ENCODE results near the gene SAMD8.
"Not testable (repeated sequence)": the region's sequence is repeated elsewhere in the genome, so short reads cannot be mapped to it uniquely, and the experiment has no call there.

SAMD8 gene

DNA sequence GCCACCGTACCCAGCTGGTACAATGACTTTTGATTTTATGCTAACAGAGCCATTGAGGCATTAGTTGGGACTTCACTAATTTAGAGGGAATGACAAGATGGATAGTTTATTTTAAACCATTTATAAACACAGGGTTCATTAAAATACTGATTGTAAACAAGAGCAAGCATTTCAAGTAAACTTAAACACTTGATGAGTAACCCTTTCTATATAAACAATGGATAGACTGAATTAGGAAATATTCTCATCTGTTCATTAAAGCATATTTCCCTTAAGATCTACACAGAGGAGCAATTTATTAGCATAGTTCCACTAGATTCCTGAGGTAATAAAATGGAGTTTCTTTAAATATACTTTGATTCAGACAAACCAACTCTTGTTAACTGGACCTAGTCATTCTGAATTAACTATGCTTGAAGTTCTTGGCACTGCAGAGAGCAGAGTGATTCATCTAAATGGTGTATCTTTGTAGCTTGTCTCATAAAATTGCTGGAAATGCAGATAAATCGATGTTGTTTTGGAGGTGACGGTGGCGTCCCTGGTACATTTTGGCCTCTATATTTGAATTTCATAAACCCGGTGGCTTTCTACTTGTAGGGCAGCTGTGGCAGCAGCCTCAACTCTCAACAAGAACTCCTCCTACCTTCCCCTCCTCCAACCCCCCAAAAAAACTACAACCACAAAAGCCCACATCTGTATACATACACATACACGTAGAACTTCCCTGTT, 83.7 kb downstream of the SAMD8 start:
- no peak for DNase-seq (ENCODE audit: low read depth)

DNA sequence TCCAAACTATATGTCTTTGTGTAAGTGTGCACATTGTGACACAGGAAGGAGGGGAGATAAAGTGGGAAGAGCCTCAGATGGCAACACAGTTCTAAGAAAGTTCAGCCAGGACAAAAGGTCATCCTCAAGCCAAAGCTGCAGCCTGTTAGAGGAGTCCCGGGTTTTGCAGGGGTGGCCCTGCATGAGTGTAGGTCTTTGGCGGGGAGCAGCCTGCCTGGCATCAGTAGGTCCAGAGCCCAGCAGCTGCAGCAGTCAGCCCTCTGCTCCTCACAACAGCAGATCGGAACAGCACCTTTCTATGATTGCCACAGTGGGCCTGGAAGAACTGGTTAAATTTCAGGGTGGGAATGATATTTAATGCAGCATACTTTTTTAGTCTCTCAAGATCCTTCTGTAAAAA, 85.6 kb downstream of the SAMD8 start:
- no peak for DNase-seq (ENCODE audit: low read depth)

- DNase-seq (ENCODE audit: low read depth), result no peak
Observed at GRCh38 chr10:75197906-75198305, 86.5 kb downstream of the SAMD8 start.

DNA sequence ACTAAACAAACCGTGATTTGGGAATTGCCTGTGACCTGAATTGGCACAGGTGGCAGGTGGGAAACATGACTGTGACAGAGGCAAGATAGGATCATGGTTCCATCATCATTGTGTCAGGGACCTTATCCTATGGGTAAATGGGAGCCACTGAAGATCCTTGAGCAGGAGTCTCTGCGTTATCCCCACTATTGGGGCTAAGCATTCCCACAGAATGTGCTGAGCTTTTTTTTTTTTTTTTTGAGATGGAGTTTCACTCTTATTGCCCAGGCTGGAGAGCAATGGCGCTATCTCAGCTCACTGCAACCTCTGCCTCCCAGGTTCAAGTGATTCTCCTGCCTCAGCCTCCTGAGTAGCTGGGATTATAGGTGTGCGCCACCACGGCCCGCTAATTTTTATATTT, 88.5 kb downstream of the SAMD8 start:
- not testable (repeated sequence) for DNase-seq (ENCODE audit: low read depth)

DNA sequence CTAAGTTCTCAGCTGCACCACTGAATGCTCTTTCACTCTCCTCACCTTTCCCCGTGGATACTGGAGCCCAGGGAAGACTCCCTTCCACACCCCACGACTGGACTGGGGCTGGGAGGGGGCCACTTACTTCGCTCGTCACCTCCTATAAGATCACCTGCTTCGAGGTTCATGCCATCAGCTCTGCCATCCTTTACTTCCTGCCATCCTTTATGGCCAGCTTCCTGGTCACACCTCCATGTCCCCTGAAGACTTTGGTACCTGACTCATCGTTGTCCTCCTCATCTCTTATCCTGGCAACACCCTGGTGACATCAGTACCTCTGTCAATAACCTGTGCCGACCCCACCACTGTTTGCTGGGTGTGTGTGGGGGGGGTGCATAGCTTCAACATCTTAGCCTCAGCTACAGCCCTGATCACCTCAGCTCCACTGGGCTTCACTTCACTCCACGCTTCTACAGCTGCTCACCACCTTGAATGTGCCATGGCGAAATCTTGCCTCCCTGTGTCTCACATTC, 90.4 kb downstream of the SAMD8 start:
- DNase-seq (ENCODE audit: low read depth), result no peak

DNA sequence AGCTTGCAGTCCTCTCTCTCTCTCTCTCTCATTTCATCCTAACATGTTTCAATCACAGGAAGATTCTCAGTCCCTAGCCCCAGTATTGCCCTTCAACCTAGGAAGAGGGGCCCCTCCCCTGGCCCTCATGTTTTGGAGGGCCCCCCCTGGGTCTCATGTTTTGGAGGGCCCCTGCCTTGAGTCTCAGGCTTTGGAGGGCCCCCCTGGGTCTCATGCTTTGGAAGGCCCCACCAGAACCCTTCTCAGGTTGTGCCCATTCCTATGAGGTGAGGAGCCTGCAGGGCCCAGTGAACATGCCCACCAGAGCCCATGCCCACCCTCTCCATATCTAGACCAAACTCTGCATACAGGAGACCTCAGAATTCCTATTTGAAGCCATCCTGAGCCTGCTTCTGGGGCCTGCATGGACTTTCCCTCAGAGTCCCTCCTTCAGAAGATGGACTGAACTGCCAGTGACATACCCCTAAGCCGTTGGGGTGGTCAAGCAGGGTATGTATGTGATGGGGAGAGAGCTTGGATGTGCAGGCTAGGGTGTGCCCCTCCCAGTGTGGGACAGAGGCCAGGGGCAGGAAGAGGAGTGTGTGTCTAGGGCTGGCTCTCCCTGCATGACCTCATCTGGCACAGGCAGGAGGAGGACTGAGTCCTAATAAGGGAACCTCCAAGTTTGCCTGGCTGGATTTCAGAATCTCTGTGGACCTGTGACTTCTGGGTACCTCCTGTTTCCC, 91.0 kb downstream of the SAMD8 start:
- no peak for DNase-seq (ENCODE audit: low read depth)

DNA sequence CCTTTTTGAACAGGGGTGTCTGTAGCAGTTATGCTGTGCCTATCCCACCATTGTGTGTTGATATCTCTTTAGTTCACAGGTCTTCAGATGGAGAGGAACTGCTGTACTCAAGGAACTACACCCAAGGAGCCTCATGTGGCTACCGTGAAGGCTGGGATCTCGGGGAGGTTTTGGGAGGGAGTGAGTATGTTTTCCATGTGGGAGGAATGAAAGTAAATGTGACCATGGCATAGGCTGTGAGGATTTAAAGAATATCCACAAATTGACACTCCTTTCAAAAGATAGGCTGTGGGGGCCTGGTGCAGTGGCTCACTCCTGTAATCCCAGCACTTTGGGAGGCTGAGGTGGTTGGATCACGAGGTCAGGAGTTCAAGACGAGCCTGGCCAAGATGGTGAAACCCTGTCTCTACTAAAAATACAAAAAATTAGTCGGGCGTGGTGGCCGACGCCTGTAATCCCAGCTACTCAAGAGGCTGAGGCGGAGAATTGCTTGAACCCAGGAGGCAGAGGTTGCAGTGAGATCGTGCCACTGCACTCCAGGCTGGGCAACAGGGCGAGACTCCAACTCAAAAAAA, 91.7 kb downstream of the SAMD8 start:
- DNase-seq (ENCODE audit: low read depth), result not testable (repeated sequence)

DNA sequence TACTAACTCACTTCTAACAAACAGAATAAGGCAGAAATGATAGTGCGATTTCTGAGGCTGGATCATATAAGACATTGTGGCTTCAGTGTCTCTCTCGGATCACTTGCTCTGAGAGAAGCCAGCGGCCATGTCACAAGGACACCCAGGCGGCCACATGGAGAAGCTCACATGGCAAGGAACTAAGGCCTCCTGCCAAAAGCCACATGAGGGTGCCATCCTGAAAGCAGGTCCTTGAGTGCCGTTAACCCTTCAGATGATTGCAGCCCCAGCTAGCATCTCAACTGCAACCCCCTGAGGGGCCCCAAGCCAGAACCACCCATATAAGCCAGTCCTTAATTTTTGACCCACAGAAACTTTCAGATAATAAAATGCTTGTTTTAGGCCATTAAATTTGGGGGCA, 92.3 kb downstream of the SAMD8 start:
- no peak for DNase-seq (ENCODE audit: low read depth)

- no peak for DNase-seq (ENCODE audit: low read depth)
Observed at GRCh38 chr10:75205908-75206307, 94.5 kb downstream of the SAMD8 start.

DNA sequence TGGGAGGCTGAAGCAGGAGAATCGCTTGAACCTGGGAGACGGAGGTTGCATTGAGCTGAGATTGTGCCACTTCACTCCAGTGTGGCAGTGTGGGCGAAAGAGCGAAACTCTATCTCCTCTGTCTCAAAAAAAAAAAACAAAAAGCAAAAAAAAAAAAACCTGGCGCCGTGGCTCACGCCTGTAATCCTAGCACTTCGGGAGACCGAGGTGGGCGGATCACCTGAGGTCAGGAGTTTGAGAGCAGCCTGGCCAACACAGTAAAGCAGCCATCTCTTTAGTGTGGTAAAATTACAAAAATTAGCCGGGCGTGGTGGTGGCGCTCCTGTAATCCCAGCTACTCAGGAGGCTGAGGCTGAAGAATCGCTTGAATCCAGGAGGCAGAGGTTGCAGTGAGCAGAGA, 95.2 kb downstream of the SAMD8 start:
- DNase-seq (ENCODE audit: low read depth), result not testable (repeated sequence)

- DNase-seq (ENCODE audit: low read depth), result no peak
Observed at GRCh38 chr10:75207079-75207856, 95.8 kb downstream of the SAMD8 start.

- no peak for DNase-seq (ENCODE audit: low read depth)
Observed at GRCh38 chr10:75207857-75208144, 96.3 kb downstream of the SAMD8 start.

DNA sequence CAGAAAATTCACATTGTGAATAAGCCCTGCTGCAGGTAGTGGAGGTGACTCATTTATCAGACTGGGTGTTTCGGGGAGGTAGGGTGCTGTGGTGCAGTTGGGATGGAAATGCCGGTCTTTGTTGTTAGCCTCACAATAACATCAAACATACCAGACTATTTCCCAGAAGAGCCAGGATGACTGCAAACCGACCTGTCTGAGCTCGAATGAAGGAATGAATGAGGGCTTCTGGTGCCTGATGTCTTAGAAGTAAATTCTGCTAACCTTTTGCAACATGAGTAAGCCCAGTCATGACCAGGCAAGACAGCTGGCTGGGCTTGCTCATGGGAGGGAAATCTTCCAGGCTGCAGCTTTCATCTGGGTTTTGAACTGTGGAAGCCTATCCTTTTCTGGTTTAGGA, 96.7 kb downstream of the SAMD8 start:
- no peak for DNase-seq (ENCODE audit: low read depth)

- DNase-seq (ENCODE audit: low read depth), result no peak
Observed at GRCh38 chr10:75209086-75209920, 97.8 kb downstream of the SAMD8 start.

DNA sequence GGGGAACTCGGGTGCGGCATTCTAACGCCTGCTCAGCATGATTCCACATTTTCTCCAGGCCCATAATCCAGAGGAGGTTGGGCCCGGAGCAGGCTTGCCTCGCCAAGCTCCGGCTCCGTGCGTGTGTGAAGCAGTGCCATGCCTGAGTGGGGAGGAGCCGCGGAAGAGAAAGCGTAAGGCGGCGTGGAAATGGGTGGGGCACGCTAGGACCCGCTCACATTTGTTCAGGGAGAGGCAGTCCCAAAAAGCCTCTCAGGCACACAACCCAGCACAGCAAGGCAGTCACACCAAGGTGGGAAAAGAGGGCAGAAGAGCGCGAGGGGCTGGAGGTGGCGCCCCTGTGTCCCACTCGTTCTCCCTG, 98.4 kb downstream of the SAMD8 start:
- peak; percentile 58 for DNase-seq (ENCODE audit: low read depth)

- peak; percentile 88 for DNase-seq (ENCODE audit: low read depth)
Observed at GRCh38 chr10:75210282-75211006, 99.0 kb downstream of the SAMD8 start, which contains the start of gene VDAC2. TSS of gene VDAC2 (plus strand) at chr10:75210796. CDS start at chr10:75211159, 363 bp downstream.

GRCh38 chr10:75211007-75211691, 99.7 kb downstream of the SAMD8 start:
- no peak for DNase-seq (ENCODE audit: low read depth)

- DNase-seq (ENCODE audit: low read depth), result no peak
Observed at GRCh38 chr10:75212343-75212742, 100.9 kb downstream of the SAMD8 start.

DNA sequence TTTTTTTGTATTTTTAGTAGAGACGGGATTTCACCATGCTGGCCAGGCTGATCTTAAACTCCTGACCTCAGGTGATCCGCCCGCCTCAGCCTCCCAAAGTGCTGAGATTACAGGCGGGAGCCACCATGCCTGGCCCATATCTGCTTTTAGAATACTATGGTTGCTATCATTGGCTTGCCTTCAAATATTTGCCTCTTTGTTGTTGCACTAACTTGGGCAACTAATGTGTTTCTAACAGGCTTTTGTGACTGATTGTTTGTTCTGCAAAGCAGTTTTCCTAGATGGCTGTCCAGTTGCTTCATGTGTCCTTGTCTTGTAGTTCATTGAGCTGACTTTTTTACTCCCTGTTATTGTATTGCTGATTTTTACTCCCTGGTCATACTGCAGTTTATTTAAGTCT, 108.8 kb downstream of the SAMD8 start:
- DNase-seq (ENCODE audit: low read depth), result no peak

DNA sequence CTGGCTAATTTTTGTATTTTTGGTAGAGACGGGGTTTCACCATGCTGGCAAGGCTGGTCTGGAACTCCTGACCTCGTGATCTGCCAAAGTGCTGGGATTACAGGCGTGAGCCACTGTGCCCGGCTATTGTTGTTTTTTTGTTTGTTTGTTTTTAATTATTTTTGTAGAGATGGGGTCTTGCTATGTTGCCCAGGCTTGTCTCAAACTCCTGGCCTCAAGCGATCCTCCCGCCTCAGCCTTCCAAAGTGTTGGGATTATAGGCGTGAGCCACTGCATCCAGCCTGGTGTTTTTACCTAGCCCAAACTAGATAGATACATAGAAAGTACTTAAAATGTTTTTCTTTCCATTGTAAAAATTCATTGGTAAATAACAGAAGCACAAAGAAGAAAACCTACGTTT, 110.0 kb downstream of the SAMD8 start:
- not testable (repeated sequence) for DNase-seq (ENCODE audit: low read depth)

All from T-helper 22 cell (primary cell).